HG02571 (cell line): Measurements from ENCODE around the gene STX18.
A peak's percentile ranks its signal among the peaks of the same experiment; 100 is the strongest.
"Not testable (repeated sequence)": the region's sequence is repeated elsewhere in the genome, so short reads cannot be mapped to it uniquely, and the experiment has no call there.

Source experiments
- ATAC-seq: cut with Tn5 transposase; IDR thresholded peaks from one replicate; pipeline ENCODE4 v1.9.1; 2021; ENCODE audit warnings: mild to moderate bottlenecking, moderate library complexity; ENCODE audit not compliant: unreplicated experiment

The STX18 gene

DNA sequence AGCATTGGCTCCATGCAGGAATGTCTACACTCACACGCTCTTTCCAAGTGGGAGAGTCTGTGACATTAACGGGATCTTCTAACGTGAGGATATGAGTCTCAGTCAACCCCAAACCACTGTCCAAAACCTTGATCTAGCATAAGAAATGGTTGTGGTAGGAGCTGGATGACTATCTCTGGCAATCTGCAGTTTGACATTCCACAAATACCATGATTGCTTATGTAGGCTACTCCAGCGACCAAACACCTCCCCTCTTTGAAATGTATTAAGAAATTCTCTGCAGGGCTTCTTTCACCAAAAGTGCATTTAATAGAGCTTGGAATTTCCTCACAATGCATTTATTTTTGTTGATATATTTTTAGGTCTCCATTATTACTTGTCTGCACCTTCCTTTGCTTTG lies 14.1 kb upstream of the STX18 start:
- ATAC-seq = no peak

- ATAC-seq = no peak
Measured at GRCh38 chr4:4554234-4554633, 12.4 kb upstream of the STX18 start.

DNA sequence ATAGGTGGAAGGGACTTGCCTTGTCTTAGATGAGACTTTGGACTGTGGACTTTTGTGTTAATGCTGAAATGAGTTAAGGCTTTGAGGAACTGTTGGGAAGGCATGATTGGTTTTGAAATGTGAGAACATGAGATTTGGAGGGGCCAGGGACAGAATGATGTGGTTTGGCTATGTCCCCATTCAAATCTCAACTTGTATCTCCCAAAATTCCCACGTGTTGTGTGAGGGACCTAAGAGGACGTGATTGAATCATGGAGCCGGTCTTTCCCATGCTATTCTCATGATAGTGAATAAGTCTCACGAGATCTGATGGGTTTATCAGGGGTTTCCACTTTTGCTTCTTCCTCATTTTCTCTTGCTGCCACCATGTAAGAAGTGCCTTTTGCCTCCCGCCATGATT lies 10.2 kb upstream of the STX18 start:
- not testable (repeated sequence) for ATAC-seq

DNA sequence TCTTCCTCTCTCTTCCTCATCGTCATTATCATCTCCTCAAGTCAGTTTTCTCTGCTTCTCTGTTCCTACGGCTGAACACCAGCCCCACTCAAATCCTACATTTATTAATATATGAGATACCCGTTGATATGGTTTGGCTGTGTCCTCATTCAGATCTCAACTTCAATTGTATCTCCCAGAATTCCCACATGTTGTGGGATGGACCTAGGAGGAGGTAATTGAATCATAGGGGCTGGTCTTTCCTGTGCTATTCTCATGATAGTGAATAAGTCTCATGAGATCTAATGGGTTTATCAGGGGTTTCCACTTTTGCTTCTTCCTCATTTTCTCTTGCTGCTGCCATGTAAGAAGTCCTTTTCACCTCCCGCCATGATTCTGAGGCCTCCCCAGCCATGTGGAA lies 8.3 kb upstream of the STX18 start:
- ATAC-seq = not testable (repeated sequence)

GRCh38 chr4:4549534-4549933 lies 7.7 kb upstream of the STX18 start:
- no peak for ATAC-seq

DNA sequence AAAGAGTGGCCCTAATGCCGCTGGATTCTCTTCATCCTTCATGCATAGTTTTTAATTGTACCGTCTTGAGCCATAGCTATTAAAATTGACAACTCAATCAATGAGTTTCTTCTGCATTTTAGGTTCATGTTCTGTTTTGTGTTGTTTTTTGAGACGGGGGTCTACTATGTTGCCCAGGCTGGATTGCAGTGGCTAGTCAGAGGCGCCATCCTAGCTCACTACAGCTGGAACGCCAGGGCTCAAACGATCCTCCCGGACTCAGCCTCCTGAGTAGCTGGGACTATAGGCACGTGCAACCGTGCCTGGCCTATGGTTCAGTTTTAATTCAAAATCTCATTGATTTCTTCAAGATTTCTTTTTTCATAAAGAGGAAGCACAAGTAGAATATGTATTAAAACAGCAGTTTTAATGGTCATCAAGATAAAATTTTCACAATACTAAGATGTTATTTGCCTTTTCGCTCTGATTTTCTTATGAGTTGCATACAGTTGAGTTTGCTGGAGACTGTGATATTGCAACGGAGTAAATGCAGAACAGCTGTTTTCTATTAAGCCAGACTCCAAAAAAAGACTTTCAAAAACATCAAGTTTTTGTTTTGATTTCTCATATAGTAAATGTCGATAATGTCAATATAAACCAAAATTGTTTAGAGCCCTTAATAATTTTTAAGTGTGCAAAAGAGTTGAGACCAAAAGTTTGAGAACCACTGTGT lies 1.1 kb upstream of the STX18 start:
- no peak for ATAC-seq

GRCh38 chr4:4541040-4541631 lies 712 bp downstream of the STX18 start:
- peak; percentile 36 for ATAC-seq

GRCh38 chr4:4539481-4539880 lies 2.4 kb downstream of the STX18 start:
- ATAC-seq = no peak

DNA sequence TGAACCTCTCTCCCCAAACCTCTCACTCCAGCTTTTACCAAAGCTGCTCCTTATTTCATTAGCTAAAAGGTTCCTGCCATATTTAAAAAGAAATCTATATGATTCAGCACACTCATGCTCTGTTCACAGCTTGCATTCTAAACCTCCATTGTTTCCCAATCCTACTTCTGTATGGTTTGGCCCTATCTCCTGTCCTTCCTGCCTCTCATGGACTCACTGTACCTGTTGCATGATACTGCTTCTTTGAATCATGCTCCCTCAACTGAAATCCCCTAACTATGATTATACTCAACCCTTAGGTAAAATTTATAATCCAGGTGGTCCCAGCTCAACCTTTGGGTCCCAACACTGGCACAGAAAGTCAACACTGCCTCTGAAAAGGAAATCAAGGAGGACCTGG lies 6.3 kb downstream of the STX18 start:
- ATAC-seq = no peak

- no peak for ATAC-seq
Measured at GRCh38 chr4:4534515-4535145, 7.2 kb downstream of the STX18 start.

GRCh38 chr4:4533461-4534169 lies 8.2 kb downstream of the STX18 start:
- ATAC-seq = no peak

- ATAC-seq = no peak
Measured at GRCh38 chr4:4532371-4533154, 9.3 kb downstream of the STX18 start.

DNA sequence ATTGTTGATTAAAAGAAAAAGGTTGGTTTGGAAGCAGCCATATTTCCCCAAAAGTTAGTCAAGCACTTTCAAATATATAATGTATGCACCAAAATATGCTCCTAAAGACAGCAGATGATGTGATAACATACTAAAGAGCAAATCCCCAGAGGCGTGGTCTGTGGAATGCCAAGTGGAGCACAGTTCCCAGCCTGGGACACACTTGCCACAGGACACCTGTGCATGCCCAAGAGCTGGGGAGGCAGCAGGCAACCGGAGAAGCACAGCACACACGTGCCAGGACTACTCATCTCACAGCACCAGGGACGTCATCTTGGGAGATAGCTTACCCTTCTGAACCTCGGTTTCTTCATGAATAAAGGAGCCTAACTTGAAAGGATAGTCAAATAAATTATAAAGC lies 12.5 kb downstream of the STX18 start:
- no peak for ATAC-seq

GRCh38 chr4:4526401-4526800 lies 15.4 kb downstream of the STX18 start:
- no peak for ATAC-seq

DNA sequence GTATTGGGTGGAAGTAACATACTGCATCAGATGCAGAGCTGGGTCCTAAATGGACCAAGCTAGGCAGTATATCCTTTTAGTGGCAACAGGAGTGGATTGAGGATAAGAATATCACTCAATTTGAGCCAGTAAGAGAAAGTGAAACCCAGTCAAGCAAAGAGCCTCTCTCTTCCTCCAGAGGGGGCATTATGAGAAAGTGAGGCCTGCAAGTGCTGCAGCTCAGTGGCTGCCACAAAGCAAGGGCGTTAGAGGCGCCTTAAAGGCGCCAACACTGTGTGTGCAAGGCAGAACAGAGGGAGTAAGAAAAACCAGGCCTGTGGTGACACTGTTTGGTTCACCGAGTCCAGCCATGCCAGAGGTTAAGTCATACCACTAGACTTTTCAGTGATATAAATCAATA lies 17.5 kb downstream of the STX18 start:
- peak; percentile 98 for ATAC-seq

DNA sequence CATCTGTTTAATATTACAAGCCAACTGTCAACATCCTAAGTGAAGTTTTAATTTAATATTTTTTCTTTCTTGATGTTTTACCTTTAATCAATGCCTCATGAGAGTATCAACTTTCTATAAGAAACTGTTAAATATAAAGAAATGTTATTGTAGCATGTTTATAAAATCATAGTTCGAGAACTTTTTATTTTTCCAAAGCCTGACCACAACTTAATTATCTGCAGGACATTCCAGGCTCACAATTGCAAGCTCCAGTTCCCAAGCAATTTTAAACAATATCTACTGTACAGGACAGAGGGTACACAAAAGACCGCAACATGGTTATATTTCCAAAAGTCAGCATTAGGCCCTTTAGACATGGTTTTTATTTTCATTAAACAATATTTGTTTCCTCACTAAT lies 20.1 kb downstream of the STX18 start:
- ATAC-seq = no peak

GRCh38 chr4:4521136-4521535 lies 20.7 kb downstream of the STX18 start:
- no peak for ATAC-seq

GRCh38 chr4:4519297-4519894 lies 22.5 kb downstream of the STX18 start:
- ATAC-seq = no peak

GRCh38 chr4:4518747-4519146 lies 23.1 kb downstream of the STX18 start:
- no peak for ATAC-seq

DNA sequence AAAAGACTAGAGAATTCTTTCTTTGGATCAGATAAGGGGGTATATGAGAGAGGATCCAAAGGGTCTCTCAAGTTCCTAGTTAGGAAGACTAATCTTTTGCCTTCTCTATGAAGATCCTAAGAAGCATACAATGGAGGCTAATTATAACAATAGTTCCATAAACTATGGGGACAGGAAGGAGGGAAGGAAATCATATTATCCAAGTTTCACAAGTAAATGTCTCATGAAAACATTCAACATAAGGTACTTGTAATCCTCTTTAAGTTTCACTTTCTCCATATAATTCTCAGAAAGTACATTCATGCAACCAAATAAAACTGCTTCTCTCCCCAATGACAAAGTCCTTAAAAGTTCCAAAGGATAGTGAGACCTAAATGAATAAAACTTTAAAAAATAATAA lies 27.1 kb downstream of the STX18 start:
- no peak for ATAC-seq

GRCh38 chr4:4512282-4512681 lies 29.6 kb downstream of the STX18 start:
- ATAC-seq = no peak
